Stimulated activated naive CD8-positive, alpha-beta T cell treated with anti-CD3 and anti-CD28 coated beads, Interleukin-15, amount 100 ng/mL, for 72 hours (primary cell): ENCODE measurements around the gene SRXN1.

ENCODE experiments used
- ATAC-seq: fragments of 150-1000 bp; cut with Tn5 transposase; 2 replicates; pipeline ENCODE4 v1.10.0; 2021; ENCODE audit warnings: mild to moderate bottlenecking, moderate library complexity
- DNase-seq, 2 donors: peaks; one replicate each; pipeline ENCODE4 v3.0.0; 2021 to 2022
- H3K27ac Mint-ChIP-seq, 2 donors: one replicate each; pipeline ENCODE4 v1.8.0; 2022; ENCODE audit warnings: mild to moderate bottlenecking in 2 of 2, mixed read lengths in 2 of 2, moderate library complexity in 2 of 2
- H3K27me3 Mint-ChIP-seq: one replicate; pipeline ENCODE4 v1.8.0; 2022; ENCODE audit warnings: mixed read lengths
- H3K4me1 Mint-ChIP-seq: one replicate; pipeline ENCODE4 v1.8.0; 2022; ENCODE audit warnings: mild to moderate bottlenecking, mixed read lengths
- H3K4me3 Mint-ChIP-seq, 2 donors: one replicate each; pipeline ENCODE4 v1.8.0; 2022; ENCODE audit warnings: mild to moderate bottlenecking in 2 of 2, mixed read lengths in 2 of 2, moderate library complexity in 1 of 2
- H3K9me3 Mint-ChIP-seq, 2 donors: one replicate each; pipeline ENCODE4 v1.8.0; 2022; ENCODE audit warnings: mixed read lengths in 2 of 2

SRXN1 gene

GRCh38 chr20:611047-611842 lies 41.8 kb downstream of the SRXN1 start:
- H3K4me3 Mint-ChIP-seq, result no peak overlapping the region
- no peak overlapping the region for H3K27ac Mint-ChIP-seq
- peaks cover 15% of the 10 kb centered on the region for H3K4me1 Mint-ChIP-seq
- H3K9me3 Mint-ChIP-seq, result no peaks in the 10 kb centered on the region
- ATAC-seq (no peak), DNase-seq (no peak)
- peaks cover 68% of the 10 kb centered on the region for H3K27me3 Mint-ChIP-seq

- Mint-ChIP-seq H3K27me3 (peaks cover 72% of the 10 kb centered on the region), H3K27ac (no peak within 1 kb of the TSS)
- peak; percentile 70 for ATAC-seq
Observed at GRCh38 chr20:610130-611046, 42.6 kb downstream of the SRXN1 start, which contains the start of gene TCF15. Gene TCF15 (minus strand): TSS chr20:610309. CDS start chr20:610237, 72 bp downstream.

GRCh38 chr20:609371-609964 lies 43.5 kb downstream of the SRXN1 start:
- H3K9me3 Mint-ChIP-seq, result no peaks in the 10 kb centered on the region
- H3K27ac Mint-ChIP-seq, result no peak overlapping the region
- peaks cover 75% of the 10 kb centered on the region for H3K27me3 Mint-ChIP-seq
- H3K4me3 Mint-ChIP-seq, result no peak overlapping the region
- ATAC-seq (peak; percentile 9), DNase-seq (no peak)
- H3K4me1 Mint-ChIP-seq, result peaks cover 15% of the 10 kb centered on the region

More at GRCh38 chr20:610130-611046, 42.6 kb downstream of the SRXN1 start, which contains the start of gene TCF15:
- no peaks in the 10 kb centered on the region for H3K9me3 Mint-ChIP-seq
- peaks cover 15% of the 10 kb centered on the region for H3K4me1 Mint-ChIP-seq
- H3K4me3 Mint-ChIP-seq, result peak within 1 kb of the TSS; percentile 31 to 45
- DNase-seq, result peak in 1 of 2 donors; percentile 22

GRCh38 chr20:608970-609369 lies 44.0 kb downstream of the SRXN1 start:
- peaks cover 75% of the 10 kb centered on the region for H3K27me3 Mint-ChIP-seq
- H3K4me3 Mint-ChIP-seq, result no peak overlapping the region
- DNase-seq, result no peak
- no peaks in the 10 kb centered on the region for H3K9me3 Mint-ChIP-seq
- H3K27ac Mint-ChIP-seq, result no peak overlapping the region
- H3K4me1 Mint-ChIP-seq, result peaks cover 15% of the 10 kb centered on the region
- ATAC-seq, result no peak

GRCh38 chr20:607476-607875 lies 45.5 kb downstream of the SRXN1 start:
- ATAC-seq (no peak), DNase-seq (no peak)
- H3K27me3 Mint-ChIP-seq, result peaks cover 61% of the 10 kb centered on the region
- H3K9me3 Mint-ChIP-seq, result no peaks in the 10 kb centered on the region
- no peak overlapping the region for H3K27ac Mint-ChIP-seq
- peaks cover 15% of the 10 kb centered on the region for H3K4me1 Mint-ChIP-seq
- H3K4me3 Mint-ChIP-seq, result no peak overlapping the region

- Mint-ChIP-seq H3K27ac (no peak overlapping the region), H3K9me3 (no peaks in the 10 kb centered on the region), H3K4me3 (no peak overlapping the region), H3K4me1 (peaks cover 5% of the 10 kb centered on the region), H3K27me3 (peaks cover 39% of the 10 kb centered on the region)
- no peak for ATAC-seq
- no peak for DNase-seq
Observed at GRCh38 chr20:605237-605636, 47.8 kb downstream of the SRXN1 start.

- ATAC-seq, result no peak
- Mint-ChIP-seq H3K27ac (no peak overlapping the region), H3K4me3 (no peak overlapping the region), H3K27me3 (peaks cover 27% of the 10 kb centered on the region), H3K4me1 (peaks cover 4% of the 10 kb centered on the region), H3K9me3 (no peaks in the 10 kb centered on the region)
- no peak for DNase-seq
Observed at GRCh38 chr20:603116-603640, 49.8 kb downstream of the SRXN1 start.

GRCh38 chr20:602111-602970 lies 50.7 kb downstream of the SRXN1 start:
- ATAC-seq (no peak), DNase-seq (no peak)
- H3K27me3 Mint-ChIP-seq, result peaks cover 19% of the 10 kb centered on the region
- no peak overlapping the region for H3K4me3 Mint-ChIP-seq
- H3K9me3 Mint-ChIP-seq, result no peaks in the 10 kb centered on the region
- no peaks in the 10 kb centered on the region for H3K4me1 Mint-ChIP-seq
- no peak overlapping the region for H3K27ac Mint-ChIP-seq

GRCh38 chr20:600736-601135 lies 52.3 kb downstream of the SRXN1 start:
- Mint-ChIP-seq H3K4me1 (no peaks in the 10 kb centered on the region), H3K4me3 (no peak overlapping the region), H3K27ac (no peak overlapping the region), H3K27me3 (peaks cover 7% of the 10 kb centered on the region), H3K9me3 (no peaks in the 10 kb centered on the region)
- ATAC-seq (no peak), DNase-seq (no peak)

- ATAC-seq, result no peak
- H3K27me3 Mint-ChIP-seq, result peaks cover 7% of the 10 kb centered on the region
Observed at GRCh38 chr20:600141-600540, 52.9 kb downstream of the SRXN1 start.

GRCh38 chr20:598133-598850 lies 54.7 kb downstream of the SRXN1 start:
- H3K27me3 Mint-ChIP-seq, result peaks cover 4% of the 10 kb centered on the region
- H3K27ac Mint-ChIP-seq, result peak overlapping the region in 1 of 2 donors; percentile 54

More at GRCh38 chr20:600141-600540, 52.9 kb downstream of the SRXN1 start:
- Mint-ChIP-seq H3K9me3 (no peaks in the 10 kb centered on the region), H3K4me3 (no peak overlapping the region), H3K27ac (no peak overlapping the region), H3K4me1 (no peaks in the 10 kb centered on the region)
- DNase-seq, result no peak

GRCh38 chr20:597560-597959 lies 55.4 kb downstream of the SRXN1 start:
- Mint-ChIP-seq H3K27me3 (peaks cover 12% of the 10 kb centered on the region), H3K27ac (no peak overlapping the region), H3K4me3 (no peak overlapping the region), H3K9me3 (no peaks in the 10 kb centered on the region), H3K4me1 (no peaks in the 10 kb centered on the region)
- ATAC-seq, result no peak
- DNase-seq, result no peak

More at GRCh38 chr20:598133-598850, 54.7 kb downstream of the SRXN1 start:
- H3K9me3 Mint-ChIP-seq, result no peaks in the 10 kb centered on the region
- H3K4me1 Mint-ChIP-seq, result no peaks in the 10 kb centered on the region
- no peak for DNase-seq
- no peak overlapping the region for H3K4me3 Mint-ChIP-seq
- no peak for ATAC-seq
